Urinary bladder (tissue), 4 donors: ENCODE measurements around the gene FNBP1. TPM values are rescaled to one million over a fixed set of nuclear protein-coding genes. Genes with fewer than 3 reads are reported as not detected.

ENCODE experiments used
- DNase-seq: peaks from one replicate; pipeline ENCODE4 v3.0.0-alpha.2; 2015; ENCODE audit errors: extremely low spot score
- H3K27ac ChIP-seq: one replicate; pipeline ENCODE4 v1.5.1; 2013; ENCODE audit warnings: low read depth, mild to moderate bottlenecking, moderate library complexity
- H3K36me3 ChIP-seq: one replicate; pipeline ENCODE4 v1.6.1; 2013; ENCODE audit warnings: mild to moderate bottlenecking, moderate library complexity; ENCODE audit not compliant: insufficient read depth
- H3K4me1 ChIP-seq: one replicate; pipeline ENCODE4 v1.6.1; 2013; ENCODE audit warnings: mild to moderate bottlenecking, moderate library complexity; ENCODE audit not compliant: insufficient read depth
- H3K4me3 ChIP-seq: one replicate; pipeline ENCODE4 v1.5.1; 2013; ENCODE audit warnings: low read depth, low read length
- WGBS: extraction: QIAGEN DNeasy Blood & Tissue Kit; methylation state at CpG from one replicate; pipeline ENCODE4 v1.1.7; 2013; 5-methylcytosine and 5-hydroxymethylcytosine counted together
- polyA plus RNA-seq: library from polyadenylated mRNA; stranded (reverse); fragments of 200-250 nt; gene quantifications from one replicate; pipeline ENCODE4 v1.2.3, GENCODE V29; 2013
- small RNA-seq: library from RNA; depleted of rRNA; stranded (forward); fragments of <200 nt; gene quantifications from one replicate; pipeline ENCODE3, GENCODE V24; 2014
- total RNA-seq: library from RNA; depleted of rRNA; stranded (reverse); fragments of >200 nt; gene quantifications from one replicate; pipeline ENCODE4 v1.2.3, GENCODE V29; 2014
- donor health status: healthy with polysubstance abuse.
- donor health status: healthy.

The FNBP1 gene
- total and polyA plus RNA-seq, 2 donors = 107 to 121 TPM

GRCh38 chr9:129839324-129840023 is 203.5 kb downstream of the FNBP1 start:
- H3K4me1 ChIP-seq = no peaks in the 10 kb centered on the region
- DNase-seq = no peak
- 76% methylated on average over 10 of the region's 10 CpGs for WGBS
- no peaks in the 10 kb centered on the region for H3K36me3 ChIP-seq
- H3K27ac ChIP-seq = no peak overlapping the region
- no peak overlapping the region for H3K4me3 ChIP-seq

GRCh38 chr9:129838707-129839259 is 204.2 kb downstream of the FNBP1 start:
- DNase-seq = no peak
- no peaks in the 10 kb centered on the region for H3K36me3 ChIP-seq
- WGBS = 79% methylated on average over 12 of the region's 12 CpGs
- no peak overlapping the region for H3K27ac ChIP-seq
- H3K4me1 ChIP-seq = no peaks in the 10 kb centered on the region
- no peak overlapping the region for H3K4me3 ChIP-seq

Small RNAs within 50 kb of the gene (small RNA-seq; reads per million reads assigned to genes)
- not detected for gene MIR6855

Other genes starting within 250 kb of the FNBP1 start
- gene TOR1B, start 240.0 kb downstream of the FNBP1 start, total RNA-seq = 25.3 TPM
- 26.4 TPM for gene TOR1B, start 240.0 kb downstream of the FNBP1 start, polyA plus RNA-seq
- gene TOR1A, start 219.1 kb downstream of the FNBP1 start, total RNA-seq = 20.5 TPM
- 36.7 TPM for gene TOR1A, start 219.1 kb downstream of the FNBP1 start, polyA plus RNA-seq
- 27.0 TPM for gene C9orf78, start 207.9 kb downstream of the FNBP1 start, total RNA-seq
- gene C9orf78, start 207.9 kb downstream of the FNBP1 start, polyA plus RNA-seq = 99.8 TPM
- gene USP20, start 207.7 kb downstream of the FNBP1 start, total RNA-seq = 7.7 TPM
- 38.7 TPM for gene USP20, start 207.7 kb downstream of the FNBP1 start, polyA plus RNA-seq
- gene GPR107, start 10.7 kb upstream of the FNBP1 start, total RNA-seq = 30.1 TPM
- gene GPR107, start 10.7 kb upstream of the FNBP1 start, polyA plus RNA-seq = 27.6 TPM
- 32.5 TPM for gene NCS1, start 129.2 kb upstream of the FNBP1 start, total RNA-seq
- 83.9 TPM for gene NCS1, start 129.2 kb upstream of the FNBP1 start, polyA plus RNA-seq
- 15.9 TPM for gene HMCN2, start 222.6 kb upstream of the FNBP1 start, total RNA-seq
- gene HMCN2, start 222.6 kb upstream of the FNBP1 start, polyA plus RNA-seq = 14.6 TPM